Neural progenitor cell (in vitro differentiated cells): ENCODE data around the gene KIRREL3. TPM values are rescaled to one million over a fixed set of nuclear protein-coding genes. Genes with fewer than 3 reads are reported as not detected.
A peak's percentile ranks its signal among the peaks of the same experiment; 100 is the strongest.

Experiments
- DNase-seq: peaks from one replicate; pipeline ENCODE4 v3.0.0-alpha.2; 2016; ENCODE audit warnings: low spot score
- H2AFZ ChIP-seq: fragments of 200-600 bp; sonication (generic); replicated peaks from 2 replicates; pipeline ENCODE4 v1.6.1; 2016; ENCODE audit warnings: antibody characterized with exemption
- H3F3A ChIP-seq: fragments of 200-600 bp; sonication (generic); 2 replicates; pipeline ENCODE4 v1.6.1; 2016; ENCODE audit warnings: antibody characterized with exemption, low read depth
- H3K27ac ChIP-seq: fragments of 200-600 bp; sonication (generic); 2 replicates; pipeline ENCODE4 v1.5.1; 2016; ENCODE audit warnings: mild to moderate bottlenecking
- H3K27me3 ChIP-seq: fragments of 200-600 bp; sonication (generic); 2 replicates; pipeline ENCODE4 v1.6.1; 2016; ENCODE audit warnings: mild to moderate bottlenecking, moderate library complexity
- H3K36me3 ChIP-seq: fragments of 200-600 bp; sonication (generic); 2 replicates; pipeline ENCODE4 v1.5.1; 2016
- H3K4me1 ChIP-seq: fragments of 200-600 bp; sonication (generic); 2 replicates; pipeline ENCODE4 v1.6.1; 2016; ENCODE audit warnings: mixed run types
- H3K4me2 ChIP-seq: fragments of 200-600 bp; sonication (generic); 2 replicates; pipeline ENCODE4 v1.6.1; 2016
- H3K4me3 ChIP-seq: fragments of 200-600 bp; sonication (generic); 2 replicates; pipeline ENCODE4 v1.5.1; 2016
- H3K79me2 ChIP-seq: fragments of 200-600 bp; sonication (generic); 2 replicates; pipeline ENCODE4 v1.6.1; 2016; ENCODE audit warnings: low read depth
- H3K9ac ChIP-seq: fragments of 200-600 bp; sonication (generic); 2 replicates; pipeline ENCODE4 v1.6.1; 2016
- H3K9me3 ChIP-seq: fragments of 200-600 bp; sonication (generic); 2 replicates; pipeline ENCODE4 v1.5.1; 2016; ENCODE audit warnings: low read depth
- H4K20me1 ChIP-seq: fragments of 200-600 bp; sonication (generic); 2 replicates; pipeline ENCODE4 v1.6.1; 2016; ENCODE audit warnings: low read depth
- H3K27ac Mint-ChIP-seq: 3 replicates; pipeline ENCODE4 v1.8.0; 2021; ENCODE audit warnings: mixed read lengths
- H3K27me3 Mint-ChIP-seq: 2 replicates; pipeline ENCODE4 v1.8.0; 2022; ENCODE audit warnings: low read depth, mild to moderate bottlenecking, inconsistent platforms, moderate library complexity, mixed read lengths; ENCODE audit not compliant: insufficient read depth
- H3K36me3 Mint-ChIP-seq: 3 replicates; pipeline ENCODE4 v1.8.0; 2021; ENCODE audit warnings: mixed read lengths
- H3K4me1 Mint-ChIP-seq: 3 replicates; pipeline ENCODE4 v1.8.0; 2021; ENCODE audit warnings: mixed read lengths
- H3K4me3 Mint-ChIP-seq: 3 replicates; pipeline ENCODE4 v1.8.0; 2021; ENCODE audit warnings: mild to moderate bottlenecking, moderate library complexity, mixed read lengths
- H3K9me3 Mint-ChIP-seq: 3 replicates; pipeline ENCODE4 v1.8.0; 2020; ENCODE audit warnings: mixed read lengths
- EZH2 ChIP-seq: fragments of 200-600 bp; sonication (generic); IDR thresholded peaks from 2 replicates; pipeline ENCODE4 v1.6.1; 2017; ENCODE audit warnings: antibody characterized with exemption, mild to moderate bottlenecking, moderate library complexity
- EZH2phosphoT487 ChIP-seq: fragments of 200-600 bp; sonication (generic); IDR thresholded peaks from 2 replicates; pipeline ENCODE4 v1.6.1; 2017; ENCODE audit warnings: antibody characterized with exemption
- total RNA-seq: library from RNA; depleted of rRNA; stranded (reverse); fragments of >200 nt; gene quantifications from 2 replicates; pipeline ENCODE4 v1.2.3, GENCODE V29; 2015; ENCODE audit warnings: low replicate concordance
- TF ChIP-seq, protein P1 (sequence below): fragments of 200-600 bp; sonication (generic); IDR thresholded peaks from 2 replicates; pipeline ENCODE4 v1.5.1; 2017; ENCODE audit warnings: antibody characterized with exemption, mild to moderate bottlenecking

KIRREL3 gene
- total RNA-seq, 1 donor from 2014 or later = 1.1 TPM

DNA sequence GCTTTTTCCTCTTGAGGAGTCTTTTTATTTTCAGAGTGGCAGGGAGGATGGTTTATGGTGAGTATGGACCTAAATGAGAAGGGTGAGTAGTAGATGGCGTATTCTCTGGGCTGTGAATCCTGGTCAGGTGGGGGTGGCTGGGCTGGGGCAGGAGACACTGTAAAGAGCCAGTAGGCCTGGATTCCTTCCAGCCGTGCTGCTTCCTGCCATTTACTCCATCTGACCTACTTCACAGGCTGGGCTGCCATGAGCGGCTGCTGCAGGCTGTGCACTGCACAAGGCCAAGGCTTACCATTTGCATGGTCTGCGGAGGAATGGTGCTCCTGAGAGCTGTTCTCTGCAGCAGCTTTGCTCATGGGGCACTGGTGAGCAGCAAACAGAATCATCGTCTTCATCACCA lies 297.6 kb downstream of the KIRREL3 start:
- Histone ChIP-seq H3K79me2 (no peaks in the 10 kb centered on the region), H3K4me2 (peak overlapping the region; percentile 51), H3K27ac (no peak overlapping the region), H3K4me1 (peaks cover 29% of the 10 kb centered on the region), H4K20me1 (no peaks in the 10 kb centered on the region), H3K27me3 (no peaks in the 10 kb centered on the region), H3K9ac (no peak overlapping the region), H3K9me3 (no peaks in the 10 kb centered on the region), H3K4me3 (no peak overlapping the region), H3F3A (peaks cover 19% of the 10 kb centered on the region), H3K36me3 (no peaks in the 10 kb centered on the region), H2AFZ (no peak overlapping the region)
- no peak for DNase-seq
- no peaks in the 10 kb centered on the region for H3K27me3 Mint-ChIP-seq
- no peak overlapping the region for H3K4me3 Mint-ChIP-seq
- peak overlapping the region; percentile 4 for H3K27ac Mint-ChIP-seq
- H3K4me1 Mint-ChIP-seq = peaks cover 46% of the 10 kb centered on the region
- TF ChIP-seq EZH2 (no peak), EZH2phosphoT487 (no peak)
- TF ChIP-seq, protein P1, sequence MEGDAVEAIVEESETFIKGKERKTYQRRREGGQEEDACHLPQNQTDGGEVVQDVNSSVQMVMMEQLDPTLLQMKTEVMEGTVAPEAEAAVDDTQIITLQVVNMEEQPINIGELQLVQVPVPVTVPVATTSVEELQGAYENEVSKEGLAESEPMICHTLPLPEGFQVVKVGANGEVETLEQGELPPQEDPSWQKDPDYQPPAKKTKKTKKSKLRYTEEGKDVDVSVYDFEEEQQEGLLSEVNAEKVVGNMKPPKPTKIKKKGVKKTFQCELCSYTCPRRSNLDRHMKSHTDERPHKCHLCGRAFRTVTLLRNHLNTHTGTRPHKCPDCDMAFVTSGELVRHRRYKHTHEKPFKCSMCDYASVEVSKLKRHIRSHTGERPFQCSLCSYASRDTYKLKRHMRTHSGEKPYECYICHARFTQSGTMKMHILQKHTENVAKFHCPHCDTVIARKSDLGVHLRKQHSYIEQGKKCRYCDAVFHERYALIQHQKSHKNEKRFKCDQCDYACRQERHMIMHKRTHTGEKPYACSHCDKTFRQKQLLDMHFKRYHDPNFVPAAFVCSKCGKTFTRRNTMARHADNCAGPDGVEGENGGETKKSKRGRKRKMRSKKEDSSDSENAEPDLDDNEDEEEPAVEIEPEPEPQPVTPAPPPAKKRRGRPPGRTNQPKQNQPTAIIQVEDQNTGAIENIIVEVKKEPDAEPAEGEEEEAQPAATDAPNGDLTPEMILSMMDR = no peak
- H3K9me3 Mint-ChIP-seq = no peaks in the 10 kb centered on the region
- H3K36me3 Mint-ChIP-seq = no peaks in the 10 kb centered on the region

DNA sequence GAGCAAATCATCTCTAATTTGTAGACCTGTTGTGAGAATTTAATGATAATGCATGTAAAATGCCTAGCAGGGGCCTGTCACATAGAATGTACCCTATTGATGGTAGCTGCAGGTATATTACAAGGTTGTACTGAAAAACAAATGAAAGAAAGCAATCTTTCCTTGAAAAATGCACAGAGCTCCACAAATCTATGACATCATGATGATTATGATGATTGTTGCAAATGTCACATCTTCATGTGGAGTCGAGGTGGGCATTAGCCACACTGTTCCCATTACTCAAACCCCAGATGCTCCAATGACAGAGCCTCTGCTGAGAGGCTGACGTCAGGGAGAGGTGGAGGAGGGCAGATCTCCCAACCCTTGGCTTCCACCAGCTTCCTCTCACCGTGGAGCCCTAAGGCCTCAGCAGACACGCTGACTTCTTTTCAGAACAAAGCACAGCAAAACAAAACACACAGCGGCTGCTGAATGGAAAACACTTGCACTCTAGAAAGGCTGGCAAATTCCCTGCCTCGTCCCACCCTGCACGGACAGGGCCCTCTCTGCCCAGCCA lies 298.3 kb downstream of the KIRREL3 start:
- DNase-seq = peak; percentile 19
- Histone ChIP-seq H3K36me3 (no peaks in the 10 kb centered on the region), H3K27ac (no peak overlapping the region), H2AFZ (peak overlapping the region; percentile 78), H4K20me1 (no peaks in the 10 kb centered on the region), H3K9ac (no peak overlapping the region), H3K27me3 (no peaks in the 10 kb centered on the region), H3F3A (peaks cover 19% of the 10 kb centered on the region), H3K9me3 (no peaks in the 10 kb centered on the region), H3K79me2 (no peaks in the 10 kb centered on the region), H3K4me1 (peaks cover 29% of the 10 kb centered on the region), H3K4me2 (peak overlapping the region; percentile 51), H3K4me3 (no peak overlapping the region)
- Mint-ChIP-seq H3K27me3 (peaks cover 2% of the 10 kb centered on the region), H3K9me3 (no peaks in the 10 kb centered on the region), H3K4me1 (peaks cover 49% of the 10 kb centered on the region), H3K27ac (no peak overlapping the region), H3K36me3 (no peaks in the 10 kb centered on the region), H3K4me3 (no peak overlapping the region)
- no peak for TF ChIP-seq EZH2

DNA sequence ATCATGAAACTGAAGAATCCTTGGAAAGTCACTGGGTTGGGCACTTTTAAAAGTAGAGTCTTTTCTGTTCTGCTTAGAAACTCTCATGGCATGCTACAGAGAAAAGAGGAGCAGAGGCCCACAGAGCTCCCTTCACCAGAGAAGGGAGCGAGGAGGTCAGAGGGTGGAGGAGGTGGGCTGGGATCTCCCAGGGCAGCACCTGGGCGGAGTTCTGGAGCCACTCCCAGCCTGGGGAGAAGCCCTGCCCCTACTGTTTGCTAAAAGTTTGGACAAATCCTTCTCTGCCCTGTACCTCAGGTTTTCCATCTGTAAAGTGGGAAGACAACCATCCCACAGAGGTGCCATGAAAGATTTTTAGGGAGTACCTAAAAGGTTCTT lies 299.1 kb downstream of the KIRREL3 start:
- Histone ChIP-seq H3K27ac (no peak overlapping the region), H3K36me3 (no peaks in the 10 kb centered on the region), H3K9me3 (no peaks in the 10 kb centered on the region), H2AFZ (peak overlapping the region; percentile 53), H3K9ac (no peak overlapping the region), H3K4me2 (peak overlapping the region; percentile 51), H3K4me3 (no peak overlapping the region), H4K20me1 (no peaks in the 10 kb centered on the region), H3K4me1 (peaks cover 29% of the 10 kb centered on the region), H3K27me3 (no peaks in the 10 kb centered on the region), H3F3A (peaks cover 19% of the 10 kb centered on the region), H3K79me2 (no peaks in the 10 kb centered on the region)
- Mint-ChIP-seq H3K36me3 (no peaks in the 10 kb centered on the region), H3K27me3 (peaks cover 2% of the 10 kb centered on the region), H3K27ac (peak overlapping the region; percentile 58), H3K9me3 (no peaks in the 10 kb centered on the region), H3K4me3 (no peak overlapping the region), H3K4me1 (peaks cover 49% of the 10 kb centered on the region)
- TF ChIP-seq, protein P1 = no peak
- no peak for TF ChIP-seq EZH2phosphoT487
- no peak for TF ChIP-seq EZH2
- no peak for DNase-seq

DNA sequence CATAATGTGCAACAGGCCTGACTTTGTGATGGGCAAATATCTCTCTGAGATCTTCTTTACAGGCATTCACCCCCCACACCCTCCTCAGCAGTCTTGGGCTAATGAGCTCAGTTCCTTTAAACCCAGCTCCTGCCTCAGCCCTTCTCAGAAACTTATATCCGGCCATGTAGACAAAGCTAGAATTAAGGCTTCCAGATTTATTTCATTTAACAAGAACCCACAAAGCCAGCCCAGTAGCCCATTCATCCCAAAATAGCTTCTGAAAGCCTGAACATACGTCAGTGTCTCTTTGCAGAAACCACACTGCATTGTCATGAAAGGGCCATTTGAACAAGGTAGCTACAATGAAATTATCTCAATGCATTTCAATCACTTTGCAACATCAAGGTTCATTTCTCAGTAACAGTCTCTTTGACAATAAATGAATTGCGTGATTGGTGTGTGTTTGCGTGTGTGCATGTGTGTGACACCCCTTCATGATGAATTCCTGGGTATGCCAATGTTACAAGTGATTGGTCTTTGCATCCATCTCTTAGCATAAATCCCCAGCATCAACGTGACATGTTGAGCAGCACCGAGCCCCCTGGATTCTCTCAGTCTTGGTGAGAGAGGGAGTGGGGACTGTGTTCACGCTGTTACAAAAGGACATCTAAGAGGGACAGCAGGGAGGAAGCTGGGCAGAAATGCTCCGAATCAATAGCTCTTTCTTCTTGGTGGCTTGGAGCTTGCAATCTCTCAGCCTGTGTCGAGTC lies 299.6 kb downstream of the KIRREL3 start:
- H3K27me3 ChIP-seq = no peaks in the 10 kb centered on the region
- no peak overlapping the region for H3K4me3 ChIP-seq
- Mint-ChIP-seq H3K27me3 (peaks cover 4% of the 10 kb centered on the region), H3K9me3 (no peaks in the 10 kb centered on the region), H3K27ac (peak overlapping the region; percentile 58), H3K4me1 (peaks cover 49% of the 10 kb centered on the region), H3K4me3 (no peak overlapping the region), H3K36me3 (no peaks in the 10 kb centered on the region)
- peaks cover 29% of the 10 kb centered on the region for H3K4me1 ChIP-seq
- peaks cover 19% of the 10 kb centered on the region for H3F3A ChIP-seq
- no peak overlapping the region for H3K27ac ChIP-seq
- no peak for DNase-seq
- H4K20me1 ChIP-seq = no peaks in the 10 kb centered on the region
- H3K4me2 ChIP-seq = peak overlapping the region; percentile 51
- no peaks in the 10 kb centered on the region for H3K79me2 ChIP-seq
- no peaks in the 10 kb centered on the region for H3K36me3 ChIP-seq
- no peak for TF ChIP-seq EZH2
- TF ChIP-seq, protein P1 = no peak
- TF ChIP-seq EZH2phosphoT487 = no peak
- H3K9ac ChIP-seq = no peak overlapping the region
- H3K9me3 ChIP-seq = no peaks in the 10 kb centered on the region
- peak overlapping the region; percentile 53 for H2AFZ ChIP-seq
